Choroid plexus epithelial cell (primary cell): Measurements from ENCODE around the gene DCD.

Experiments
- DNase-seq: peaks from one replicate; pipeline ENCODE4 v3.0.0-alpha.2; 2010; ENCODE audit warnings: low read depth
- H3K4me3 ChIP-seq: 2 replicates; pipeline ENCODE4 v1.5.1; 2011; ENCODE audit warnings: low read depth, mild to moderate bottlenecking, control low read depth, low read length, moderate library complexity
- TF ChIP-seq, protein P1 (sequence below): conservative IDR thresholded peaks from 2 replicates; pipeline ENCODE4 v1.5.1; 2011; ENCODE audit warnings: low read depth, mild to moderate bottlenecking, control low read depth, inconsistent platforms, low read length, moderate library complexity

Gene DCD

DNA sequence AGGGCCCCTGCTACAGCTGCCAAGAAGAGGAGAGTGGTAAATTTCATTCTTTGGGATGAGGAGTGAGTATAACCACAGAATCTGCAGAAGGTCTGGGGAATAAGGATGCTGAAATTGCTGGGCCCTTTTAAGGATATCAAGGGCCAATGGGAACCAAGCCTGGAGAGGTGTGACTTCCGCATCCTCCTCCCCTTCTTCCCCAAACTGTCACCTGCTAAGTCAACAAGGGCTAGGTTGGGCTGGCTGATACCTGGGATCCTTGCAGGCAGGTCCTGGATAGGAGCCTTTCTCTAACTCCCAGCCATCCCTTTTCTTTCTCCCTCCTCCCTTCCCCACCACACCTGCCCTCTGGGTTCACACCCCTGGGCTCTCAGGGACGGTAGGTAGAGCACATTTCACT lies 13.4 kb downstream of the DCD start, which contains the start of gene LACRT:
Gene LACRT (minus strand): TSS at position 101 of the 400 bp plus-strand sequence. CDS start 54 bp downstream, at position 47.
- TF ChIP-seq, protein P1, sequence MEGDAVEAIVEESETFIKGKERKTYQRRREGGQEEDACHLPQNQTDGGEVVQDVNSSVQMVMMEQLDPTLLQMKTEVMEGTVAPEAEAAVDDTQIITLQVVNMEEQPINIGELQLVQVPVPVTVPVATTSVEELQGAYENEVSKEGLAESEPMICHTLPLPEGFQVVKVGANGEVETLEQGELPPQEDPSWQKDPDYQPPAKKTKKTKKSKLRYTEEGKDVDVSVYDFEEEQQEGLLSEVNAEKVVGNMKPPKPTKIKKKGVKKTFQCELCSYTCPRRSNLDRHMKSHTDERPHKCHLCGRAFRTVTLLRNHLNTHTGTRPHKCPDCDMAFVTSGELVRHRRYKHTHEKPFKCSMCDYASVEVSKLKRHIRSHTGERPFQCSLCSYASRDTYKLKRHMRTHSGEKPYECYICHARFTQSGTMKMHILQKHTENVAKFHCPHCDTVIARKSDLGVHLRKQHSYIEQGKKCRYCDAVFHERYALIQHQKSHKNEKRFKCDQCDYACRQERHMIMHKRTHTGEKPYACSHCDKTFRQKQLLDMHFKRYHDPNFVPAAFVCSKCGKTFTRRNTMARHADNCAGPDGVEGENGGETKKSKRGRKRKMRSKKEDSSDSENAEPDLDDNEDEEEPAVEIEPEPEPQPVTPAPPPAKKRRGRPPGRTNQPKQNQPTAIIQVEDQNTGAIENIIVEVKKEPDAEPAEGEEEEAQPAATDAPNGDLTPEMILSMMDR, result no peak
- no peak for DNase-seq
- H3K4me3 ChIP-seq, result no peak within 1 kb of the TSS

DNA sequence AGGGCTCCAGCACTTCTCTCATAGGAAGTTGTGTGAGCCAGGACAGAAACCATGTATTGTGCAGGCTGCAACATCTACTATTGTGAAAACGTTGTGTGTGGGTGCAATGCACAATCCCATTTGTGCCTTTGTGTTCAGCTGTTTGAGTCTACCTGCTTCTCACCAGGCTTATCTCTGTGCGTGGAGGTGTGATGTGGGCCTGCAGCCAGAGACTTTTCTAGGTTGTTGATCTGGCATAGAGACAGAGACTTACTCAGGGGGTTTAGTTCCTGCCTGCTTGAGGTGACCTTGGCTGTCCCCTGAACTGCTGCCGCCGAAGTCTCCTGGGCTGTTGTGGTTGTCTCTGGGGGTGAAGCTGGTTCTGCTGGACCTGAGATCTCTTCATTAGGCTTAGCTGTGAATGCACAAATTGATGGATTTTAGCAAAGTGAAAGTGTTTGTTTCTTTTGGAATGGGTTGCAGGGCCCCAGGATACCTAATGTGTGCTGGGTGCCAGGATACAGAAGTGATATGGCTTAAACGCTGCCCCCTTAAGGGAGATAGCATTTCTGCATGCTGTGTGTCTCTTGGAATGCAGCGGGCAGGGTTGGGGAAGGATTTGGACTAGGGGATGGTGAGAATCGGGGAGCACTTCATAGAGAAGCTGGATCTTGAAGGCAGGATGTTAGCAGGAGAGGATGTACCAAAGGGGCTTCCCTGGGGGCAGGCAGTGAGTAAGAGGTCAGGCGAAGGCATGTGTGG lies 16.0 kb downstream of the DCD start:
- no peak overlapping the region for H3K4me3 ChIP-seq
- TF ChIP-seq, protein P1, result peak; percentile 28
- no peak for DNase-seq

DNA sequence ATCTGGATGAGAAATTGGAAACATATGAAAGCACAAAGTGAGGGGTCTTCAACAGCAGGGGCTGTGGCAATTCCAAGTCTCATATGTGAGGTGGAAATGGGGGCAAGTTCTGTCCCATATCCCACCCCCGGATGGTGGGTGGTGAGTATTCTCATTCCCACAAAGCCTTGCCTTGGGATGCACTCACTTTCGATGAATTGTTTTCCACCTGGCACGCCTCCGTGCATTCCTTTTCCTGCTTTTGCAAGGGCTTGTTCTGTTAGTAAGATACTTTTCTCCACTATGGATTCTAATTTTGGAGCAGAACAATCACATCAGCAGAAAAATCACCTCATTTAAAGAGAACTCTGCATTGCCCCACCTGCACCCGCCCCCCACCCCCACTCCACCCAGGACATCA lies 16.6 kb downstream of the DCD start:
- no peak overlapping the region for H3K4me3 ChIP-seq
- TF ChIP-seq, protein P1, result no peak
- DNase-seq, result no peak

DNA sequence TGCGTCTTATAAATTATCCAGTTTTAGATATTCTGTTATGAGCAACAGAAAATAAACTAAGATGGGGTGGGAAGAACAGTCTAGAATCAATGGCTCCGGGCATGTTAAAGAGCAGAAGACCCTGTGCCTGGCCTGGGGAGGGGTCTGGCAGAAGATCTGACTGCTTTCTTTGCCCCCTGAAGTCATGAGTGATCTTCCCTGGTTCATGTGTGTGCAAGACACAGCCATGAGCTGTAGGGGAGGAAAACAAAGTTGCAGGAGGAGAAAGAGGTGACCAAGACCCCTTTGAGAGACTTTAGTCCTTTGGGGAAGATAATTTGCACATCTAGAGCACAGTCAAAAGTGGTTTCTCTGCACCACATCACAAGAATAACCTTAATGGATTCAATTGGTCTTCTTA lies 18.2 kb downstream of the DCD start:
- TF ChIP-seq, protein P1, result no peak
- no peak overlapping the region for H3K4me3 ChIP-seq
- no peak for DNase-seq

DNA sequence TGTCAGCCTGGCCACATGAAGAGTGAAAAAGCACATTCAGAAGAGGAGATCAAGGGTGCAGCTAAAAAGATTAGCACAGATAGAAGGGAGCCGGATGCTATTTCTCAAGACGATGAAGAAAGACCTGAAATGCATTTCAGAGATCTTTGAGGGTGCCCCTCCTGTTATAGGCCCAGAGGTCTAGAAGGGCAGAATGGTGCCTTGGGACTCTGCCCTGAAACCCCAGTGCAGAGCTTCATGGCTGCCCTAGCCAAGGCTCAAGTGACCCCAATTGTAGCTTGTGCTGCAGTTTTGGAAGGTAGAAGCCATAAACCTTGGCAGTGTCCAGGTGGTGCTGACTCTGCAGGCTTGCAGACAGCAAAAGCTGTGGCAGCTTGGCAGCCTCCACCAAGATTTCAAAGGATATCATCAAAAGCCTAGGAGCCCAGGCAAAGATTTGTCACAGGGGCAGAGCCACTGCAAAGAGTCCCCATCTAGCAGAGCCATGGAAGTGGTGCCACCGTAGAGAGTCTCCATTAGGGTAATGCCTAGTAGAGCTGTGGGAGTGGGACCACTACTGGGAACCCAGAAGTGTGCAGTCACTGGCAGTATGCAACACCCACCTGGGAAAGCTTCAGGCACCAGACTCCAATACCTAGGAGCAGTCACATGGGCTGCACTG lies 19.8 kb downstream of the DCD start:
- no peak overlapping the region for H3K4me3 ChIP-seq
- no peak for DNase-seq
- TF ChIP-seq, protein P1, result no peak

DNA sequence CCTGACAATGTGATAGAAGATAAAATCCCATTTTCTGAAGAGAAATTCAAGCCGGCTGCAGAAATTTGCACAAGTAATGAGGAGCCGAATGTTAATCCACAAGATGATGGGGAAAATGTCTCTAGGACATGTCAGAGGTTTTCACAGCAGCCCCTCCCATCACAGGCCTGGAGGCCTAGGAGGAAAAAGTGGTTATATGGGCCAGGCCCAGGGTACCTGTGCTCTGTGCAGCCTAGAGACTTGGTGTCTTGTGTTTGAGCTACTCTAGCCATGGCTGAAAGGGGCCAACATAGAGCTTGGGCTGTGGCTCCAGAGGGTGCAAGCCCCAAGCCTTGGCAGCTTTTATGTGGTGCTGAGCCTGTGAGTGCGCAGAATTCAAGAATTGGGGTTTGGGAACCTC lies 20.9 kb downstream of the DCD start:
- DNase-seq, result no peak
- no peak overlapping the region for H3K4me3 ChIP-seq
- TF ChIP-seq, protein P1, result no peak
